NK-92 (cell line): ENCODE data around the gene CERS3.

Experiments
- DNase-seq: peaks from one replicate; lab custom pipeline; 2025; ENCODE audit not compliant: unreplicated experiment; lab: John Stamatoyannopoulos, UW

Gene CERS3

DNA sequence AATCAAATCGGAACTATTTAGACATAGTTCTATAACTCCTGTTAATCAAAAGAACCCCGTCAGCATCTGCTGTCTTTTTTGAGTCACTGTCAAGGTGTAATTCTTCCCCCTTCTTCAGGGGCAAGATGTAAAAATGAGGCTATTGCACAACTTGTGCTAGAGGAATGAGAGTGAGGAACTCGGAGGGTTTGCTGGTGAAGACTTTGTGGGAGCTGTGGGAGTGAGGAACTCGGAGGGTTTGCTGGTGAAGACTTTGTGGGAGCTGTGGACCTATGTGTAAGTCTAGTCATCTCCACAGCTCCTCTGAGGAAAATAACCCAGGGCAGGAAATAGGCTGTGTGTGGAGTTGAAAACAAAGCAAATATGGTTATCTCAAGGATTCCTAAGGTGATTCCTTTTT lies 2.5 kb upstream of the CERS3 start:
- no peak for DNase-seq

GRCh38 chr15:100529556-100529955 lies 806 bp upstream of the CERS3 start:
- DNase-seq, result no peak

GRCh38 chr15:100526027-100526481 lies 2.7 kb downstream of the CERS3 start:
- no peak for DNase-seq

GRCh38 chr15:100525436-100525835 lies 3.3 kb downstream of the CERS3 start:
- DNase-seq, result no peak

GRCh38 chr15:100524326-100524725 lies 4.4 kb downstream of the CERS3 start:
- no peak for DNase-seq

DNA sequence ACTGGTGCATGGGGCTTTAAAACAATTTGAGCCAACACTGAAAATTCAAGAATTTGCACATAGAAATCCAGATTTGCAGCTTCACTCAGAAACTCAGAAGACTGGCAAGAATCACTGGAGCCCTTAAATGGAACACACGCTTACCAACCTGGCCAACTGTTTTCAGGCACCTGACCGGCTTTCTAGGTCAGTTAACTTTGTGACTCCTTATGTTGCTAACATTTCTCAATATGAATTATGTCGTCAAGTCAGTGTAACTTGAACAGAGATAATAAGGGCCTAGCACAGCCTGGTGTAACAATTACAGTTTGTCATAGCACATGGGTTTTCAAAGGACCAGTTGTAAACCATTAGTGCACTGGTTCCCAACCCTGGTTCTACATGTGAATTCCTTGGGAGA lies 6.8 kb downstream of the CERS3 start:
- DNase-seq, result no peak

DNA sequence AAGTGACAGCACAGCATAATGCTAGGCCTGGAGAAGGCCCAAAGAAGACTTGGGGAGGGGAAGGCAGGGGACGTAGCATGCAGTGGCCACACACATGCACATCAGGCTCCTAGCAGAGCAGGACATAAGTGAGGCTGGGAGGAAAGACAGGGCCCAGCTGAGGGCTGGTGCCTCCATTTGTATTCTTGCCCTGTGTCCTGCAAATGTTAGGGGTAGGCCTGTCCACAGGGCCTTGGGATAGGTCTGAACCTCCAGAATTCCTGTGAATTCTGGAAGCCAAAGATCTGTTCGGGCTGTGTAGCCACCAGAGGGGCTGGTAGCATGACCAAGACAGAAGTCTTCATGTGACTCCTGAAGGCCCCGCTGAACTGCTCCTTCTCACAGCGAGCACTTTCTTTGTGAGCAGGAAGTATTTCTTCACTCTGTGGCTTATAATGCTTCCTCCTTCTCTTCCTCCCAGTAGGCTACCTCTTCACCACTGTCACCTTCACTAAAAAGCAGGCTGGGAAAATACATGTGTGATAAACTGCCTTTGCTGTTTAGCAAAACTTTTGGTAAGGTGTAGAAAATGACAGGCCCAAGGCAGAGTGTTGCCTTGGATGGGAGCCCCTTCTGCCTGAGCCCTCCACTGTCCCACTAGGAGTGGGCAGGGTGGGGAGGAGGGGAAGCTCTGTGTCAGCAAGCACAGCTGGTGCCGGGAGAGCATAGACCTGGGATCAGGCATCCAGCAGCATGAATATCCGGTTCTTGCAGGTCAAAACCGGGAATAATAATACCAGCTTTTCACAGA lies 8.4 kb downstream of the CERS3 start:
- no peak for DNase-seq

DNA sequence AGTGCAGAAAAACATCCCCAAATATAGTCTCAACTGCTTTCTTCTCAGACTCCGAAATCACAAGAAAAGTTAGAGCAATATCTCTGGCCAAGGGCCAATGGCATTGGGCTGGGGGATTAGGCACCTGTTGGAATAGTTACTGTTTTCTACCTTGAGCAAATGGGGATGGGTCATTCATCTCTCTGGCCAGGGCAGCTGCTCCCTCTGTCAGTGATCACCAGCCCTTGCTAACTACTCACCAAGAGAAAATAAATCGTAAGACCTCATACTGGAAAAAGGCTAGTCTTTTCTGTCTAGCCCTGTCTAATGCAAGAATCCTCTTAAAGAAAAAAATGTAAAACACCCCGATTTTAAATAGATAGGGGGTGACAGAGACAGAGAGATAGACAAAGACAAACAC lies 10.9 kb downstream of the CERS3 start:
- DNase-seq, result no peak

- no peak for DNase-seq
Observed at GRCh38 chr15:100516643-100517512, 11.9 kb downstream of the CERS3 start.

DNA sequence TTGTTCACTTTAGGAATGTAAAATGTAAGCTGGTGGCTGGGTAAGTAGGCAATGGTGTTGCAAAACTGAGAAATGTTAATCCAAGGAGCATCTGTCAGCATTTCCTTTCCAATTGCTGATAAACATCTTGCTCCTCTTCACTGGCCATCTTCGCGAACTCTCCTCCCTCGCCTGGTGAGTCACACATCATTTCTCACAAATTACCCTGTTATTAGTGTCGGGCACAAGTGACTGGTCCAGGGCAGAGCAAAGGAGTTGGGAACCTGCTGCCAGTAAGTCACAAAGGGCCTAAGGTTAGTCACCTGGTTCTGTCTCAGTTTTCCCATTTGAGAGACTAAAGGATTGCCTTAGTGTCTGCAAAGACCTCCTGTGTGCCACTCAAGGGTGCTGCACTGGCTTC lies 13.0 kb downstream of the CERS3 start:
- DNase-seq, result no peak

DNA sequence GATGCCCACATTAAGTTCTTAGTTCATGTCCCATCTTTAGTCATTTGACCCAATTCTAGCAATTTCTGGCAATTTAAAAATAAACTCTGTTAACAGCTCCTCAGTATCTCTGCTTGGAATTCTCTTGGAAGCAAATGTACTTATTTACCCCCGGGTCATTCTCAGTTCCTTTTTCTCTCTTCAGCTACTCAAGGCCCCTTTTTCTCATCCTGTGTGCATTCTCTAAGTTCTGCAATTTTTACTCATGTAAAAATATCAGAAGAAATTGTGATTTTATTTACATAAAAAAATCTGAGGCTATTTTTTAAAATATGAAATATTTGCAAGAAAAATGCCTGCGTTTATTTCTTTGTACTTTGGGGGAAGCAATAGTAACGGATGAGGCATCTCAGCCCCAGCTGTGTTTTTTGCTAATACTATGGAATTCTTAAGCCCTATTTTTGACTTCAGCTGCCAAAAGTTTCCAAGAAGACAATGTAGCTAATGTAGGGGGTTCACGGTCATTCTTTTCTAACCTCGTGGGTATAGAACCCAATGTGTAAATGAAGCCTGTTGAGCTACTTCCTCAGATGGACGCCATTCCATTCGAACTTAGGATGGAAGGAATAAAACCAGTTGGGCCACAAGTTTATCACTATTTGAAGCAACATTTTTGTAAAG lies 20.0 kb downstream of the CERS3 start:
- DNase-seq, result no peak

DNA sequence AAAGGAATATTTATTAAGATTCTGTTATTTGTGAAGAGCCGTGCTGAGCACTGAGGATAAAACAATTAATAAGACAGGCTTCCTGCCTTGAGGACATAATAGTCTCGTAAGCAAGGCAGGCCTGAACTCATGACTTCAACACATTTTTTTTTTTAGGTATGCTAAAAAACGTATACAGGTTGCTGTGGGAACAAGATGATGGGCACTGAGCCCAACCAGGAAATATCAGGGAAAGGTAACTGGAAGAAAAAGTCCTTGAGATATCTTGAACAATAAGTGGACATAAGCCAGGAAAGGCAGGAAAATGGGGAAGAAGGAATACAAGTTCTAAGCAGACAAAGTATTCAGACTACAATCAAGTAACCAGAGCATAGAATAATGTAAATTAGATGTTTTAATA lies 26.1 kb downstream of the CERS3 start:
- DNase-seq, result no peak

DNA sequence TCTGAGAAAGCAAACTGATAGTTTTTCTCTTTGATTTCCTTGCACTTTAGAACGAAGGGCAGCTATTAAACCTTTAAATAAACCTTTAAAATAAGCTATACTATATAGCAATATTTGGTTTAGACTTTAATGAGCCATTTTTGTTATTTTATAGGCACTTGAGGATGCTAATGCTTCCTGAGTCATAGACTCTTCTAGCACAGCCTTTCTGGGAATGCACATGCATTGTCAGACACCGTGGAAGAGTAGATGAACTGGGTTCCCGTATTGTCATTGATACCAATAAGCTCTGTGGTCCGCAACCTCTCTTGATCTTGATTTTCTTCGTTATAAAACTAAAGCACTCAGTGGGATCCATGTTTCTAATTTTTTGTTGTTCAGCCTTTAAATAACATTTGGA lies 27.6 kb downstream of the CERS3 start:
- DNase-seq, result no peak

- no peak for DNase-seq
Observed at GRCh38 chr15:100500226-100500990, 28.3 kb downstream of the CERS3 start.

DNA sequence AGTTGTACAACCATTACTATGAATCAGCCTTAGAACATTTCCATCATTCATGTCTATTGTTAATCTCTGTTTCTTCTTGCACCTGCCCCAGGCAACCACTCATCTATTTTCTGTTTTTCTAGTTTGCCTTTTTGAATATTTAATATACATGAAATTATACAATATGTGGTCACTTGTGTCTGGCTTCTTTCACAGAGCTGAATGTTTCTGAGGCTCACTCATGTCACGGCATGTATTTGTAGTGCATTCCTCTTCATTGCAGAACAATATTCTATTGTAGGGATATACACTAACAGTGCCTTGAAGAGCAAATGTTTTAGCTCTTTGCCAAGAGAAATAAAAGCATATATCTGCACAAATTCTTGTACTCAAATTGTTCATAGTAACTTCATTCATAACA lies 32.9 kb downstream of the CERS3 start:
- DNase-seq, result no peak

DNA sequence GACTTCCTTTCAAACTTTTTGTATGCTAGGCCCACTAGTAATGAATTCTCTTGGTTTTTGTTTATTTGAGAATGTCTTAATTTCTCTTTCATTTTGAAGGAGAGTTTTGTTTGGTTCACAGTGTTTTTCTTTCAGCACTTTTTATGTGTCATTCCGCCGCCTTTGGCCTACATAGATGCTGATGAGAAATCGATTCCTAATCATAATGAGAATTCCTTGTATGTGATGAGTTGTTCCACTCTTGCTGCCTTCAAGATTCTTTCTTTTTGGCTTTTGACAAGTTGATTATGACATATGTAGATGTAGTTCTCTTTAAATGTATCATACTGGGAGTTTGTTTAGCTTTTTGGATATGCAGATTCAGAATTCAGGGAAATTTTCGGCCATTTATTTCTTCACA lies 35.5 kb downstream of the CERS3 start:
- no peak for DNase-seq

GRCh38 chr15:100484443-100484842 lies 44.3 kb downstream of the CERS3 start:
- no peak for DNase-seq

DNA sequence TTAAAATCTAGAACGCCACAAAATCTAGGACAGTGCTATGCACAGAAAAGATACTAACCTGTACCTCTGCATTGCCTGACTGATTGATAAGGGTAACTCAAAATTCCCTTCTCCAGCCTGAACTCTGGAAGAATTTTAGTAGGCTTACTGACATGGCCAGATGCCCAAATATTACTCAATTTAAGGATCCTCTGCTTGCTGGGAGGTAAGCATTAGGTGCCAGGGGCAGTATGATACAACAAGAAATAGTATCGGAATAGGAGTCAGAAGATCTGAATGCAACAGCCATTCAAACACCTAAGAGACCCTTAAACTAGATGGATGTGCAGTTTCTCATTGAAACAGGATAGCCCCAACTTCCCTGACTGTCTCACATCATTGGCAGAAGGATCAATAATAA lies 45.4 kb downstream of the CERS3 start:
- no peak for DNase-seq

DNA sequence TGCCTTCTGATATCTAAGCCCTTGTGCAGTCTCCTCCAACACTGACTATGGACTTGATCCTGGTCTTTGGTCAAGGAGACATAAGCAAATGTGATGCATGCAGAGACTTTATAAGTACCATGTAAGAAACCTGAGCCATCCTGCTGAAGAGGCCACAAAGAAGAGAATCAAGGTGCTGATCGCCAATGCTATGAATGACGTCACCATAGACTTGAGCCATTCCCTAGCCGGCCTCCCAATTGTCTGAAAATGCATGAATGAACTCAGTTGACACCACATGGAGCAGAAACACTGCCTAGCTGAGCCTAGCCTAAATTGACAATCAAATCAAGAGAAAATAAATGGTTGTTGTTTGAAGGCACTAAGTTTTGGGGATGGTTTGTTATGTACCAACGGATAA lies 51.9 kb downstream of the CERS3 start:
- no peak for DNase-seq

DNA sequence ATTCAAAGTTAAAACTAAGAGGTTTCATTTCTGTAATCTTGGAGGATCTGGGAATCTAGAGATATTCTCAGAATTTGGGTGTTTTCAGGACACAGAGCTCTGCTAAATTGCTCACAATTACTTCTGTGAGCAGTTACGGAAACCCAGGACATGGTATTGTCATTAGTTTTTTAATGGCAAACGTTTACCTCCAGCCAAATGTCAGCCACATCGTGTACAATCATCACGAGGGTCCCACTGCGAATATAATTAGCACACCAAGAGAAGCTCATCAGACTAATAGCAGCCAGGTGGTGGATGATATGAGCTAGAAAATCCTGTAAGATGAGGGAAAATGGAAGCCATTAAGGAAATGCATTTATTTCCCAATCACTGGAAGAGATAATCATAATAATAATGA lies 56.0 kb downstream of the CERS3 start:
- DNase-seq, result no peak

DNA sequence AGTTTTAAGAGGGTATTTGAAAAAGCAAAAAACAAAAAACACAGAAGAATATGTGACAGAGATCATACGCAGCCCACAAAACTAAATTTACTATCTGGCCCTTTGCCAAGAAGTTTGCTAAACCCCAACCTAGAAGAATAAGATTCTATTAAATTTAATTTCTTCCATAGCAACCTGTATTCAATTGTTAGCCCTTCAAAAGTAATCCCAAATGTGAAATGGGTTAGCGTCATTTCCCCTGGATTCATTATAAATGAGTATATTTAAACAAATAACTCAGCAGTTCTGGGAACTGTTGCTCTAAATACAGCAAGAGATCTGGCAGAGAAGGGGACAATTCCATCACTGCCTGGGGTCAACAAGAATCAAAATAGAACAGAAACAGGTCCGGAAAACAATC lies 56.8 kb downstream of the CERS3 start:
- DNase-seq, result no peak
